Midbrain (tissue), 1 donor: ENCODE data around the gene NOTCH1.
"Not testable (repeated sequence)": the region's sequence is repeated elsewhere in the genome, so short reads cannot be mapped to it uniquely, and the experiment has no call there.

ENCODE experiments used
- DNase-seq: peaks from one replicate; lab custom pipeline; 2025; lab: John Stamatoyannopoulos, UW

Gene NOTCH1

GRCh38 chr9:136578915-136579649, 33.2 kb upstream of the NOTCH1 start:
- DNase-seq = no peak

- no peak for DNase-seq
These were observed 32.7 kb upstream of the NOTCH1 start for GRCh38 chr9:136578626-136578914.

GRCh38 chr9:136577941-136578625, 32.2 kb upstream of the NOTCH1 start:
- DNase-seq = no peak

- DNase-seq = no peak
These were observed 30.4 kb upstream of the NOTCH1 start for GRCh38 chr9:136576269-136576626.

- no peak for DNase-seq
These were observed 29.9 kb upstream of the NOTCH1 start for GRCh38 chr9:136575626-136576268.

GRCh38 chr9:136574606-136575005, 28.8 kb upstream of the NOTCH1 start:
- DNase-seq = not testable (repeated sequence)

GRCh38 chr9:136572828-136573625, 27.2 kb upstream of the NOTCH1 start:
- DNase-seq = no peak

GRCh38 chr9:136572003-136572827, 26.4 kb upstream of the NOTCH1 start:
- DNase-seq = no peak

GRCh38 chr9:136571531-136571930, 25.7 kb upstream of the NOTCH1 start:
- no peak for DNase-seq

GRCh38 chr9:136570916-136571315, 25.1 kb upstream of the NOTCH1 start:
- DNase-seq = no peak

- DNase-seq = no peak
These were observed 24.5 kb upstream of the NOTCH1 start for GRCh38 chr9:136570191-136570845.

- no peak for DNase-seq
These were observed 23.8 kb upstream of the NOTCH1 start for GRCh38 chr9:136569526-136570148.

- no peak for DNase-seq
These were observed 22.6 kb upstream of the NOTCH1 start for GRCh38 chr9:136568288-136569081.

GRCh38 chr9:136567651-136568287, 21.9 kb upstream of the NOTCH1 start:
- DNase-seq = no peak

GRCh38 chr9:136566901-136567300, 21.1 kb upstream of the NOTCH1 start:
- peak; percentile 92 for DNase-seq

GRCh38 chr9:136566553-136566895, 20.7 kb upstream of the NOTCH1 start:
- DNase-seq = no peak

- no peak for DNase-seq
These were observed 20.1 kb upstream of the NOTCH1 start for GRCh38 chr9:136565715-136566552.

GRCh38 chr9:136565086-136565714, 19.4 kb upstream of the NOTCH1 start:
- DNase-seq = no peak
